ENCODE data around the gene ARHGAP6.

ARHGAP6 gene

DNA sequence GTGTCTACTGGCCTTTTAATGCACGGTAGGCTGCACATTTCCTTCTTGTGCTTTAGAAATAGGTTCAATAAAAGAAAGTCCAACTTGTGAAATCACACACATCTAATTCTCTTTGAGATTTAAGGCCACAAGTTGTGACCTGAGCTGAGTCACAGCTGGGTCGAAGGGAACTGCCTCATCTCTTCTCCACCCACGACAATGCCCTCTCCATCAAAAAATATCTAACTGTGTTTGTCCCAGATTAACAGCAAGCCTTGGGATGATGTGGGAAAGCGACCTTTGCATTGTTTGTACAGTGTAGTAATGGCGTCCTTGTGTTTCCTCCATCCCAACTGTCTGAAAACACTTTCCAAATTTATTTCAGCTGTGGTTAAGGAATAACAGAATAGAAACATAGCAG is 203.6 kb downstream of the ARHGAP6 start:
- peaks cover 4% of the 10 kb centered on the region; the same call in 1 of the 2 replicates for H3K27me3 ChIP-seq (ENCODE audit: control insufficient read depth, insufficient read depth, low read length)
- H3K27ac ChIP-seq (ENCODE audit: low read depth, low read length): no peak overlapping the region
- H3K4me3 ChIP-seq (ENCODE audit: low read depth, low read length): no peak overlapping the region
- no peak overlapping the region for H3K9ac ChIP-seq (ENCODE audit: low read length)
- no peaks in the 10 kb centered on the region for H3K36me3 ChIP-seq (ENCODE audit: control insufficient read depth, insufficient read depth, low read length)
- no peaks in the 10 kb centered on the region for H3K9me3 ChIP-seq (ENCODE audit: control insufficient read depth, insufficient read depth, low read depth, low read length)
- no peaks in the 10 kb centered on the region for H3K4me1 ChIP-seq (ENCODE audit: control insufficient read depth, insufficient read depth, low read length)

DNA sequence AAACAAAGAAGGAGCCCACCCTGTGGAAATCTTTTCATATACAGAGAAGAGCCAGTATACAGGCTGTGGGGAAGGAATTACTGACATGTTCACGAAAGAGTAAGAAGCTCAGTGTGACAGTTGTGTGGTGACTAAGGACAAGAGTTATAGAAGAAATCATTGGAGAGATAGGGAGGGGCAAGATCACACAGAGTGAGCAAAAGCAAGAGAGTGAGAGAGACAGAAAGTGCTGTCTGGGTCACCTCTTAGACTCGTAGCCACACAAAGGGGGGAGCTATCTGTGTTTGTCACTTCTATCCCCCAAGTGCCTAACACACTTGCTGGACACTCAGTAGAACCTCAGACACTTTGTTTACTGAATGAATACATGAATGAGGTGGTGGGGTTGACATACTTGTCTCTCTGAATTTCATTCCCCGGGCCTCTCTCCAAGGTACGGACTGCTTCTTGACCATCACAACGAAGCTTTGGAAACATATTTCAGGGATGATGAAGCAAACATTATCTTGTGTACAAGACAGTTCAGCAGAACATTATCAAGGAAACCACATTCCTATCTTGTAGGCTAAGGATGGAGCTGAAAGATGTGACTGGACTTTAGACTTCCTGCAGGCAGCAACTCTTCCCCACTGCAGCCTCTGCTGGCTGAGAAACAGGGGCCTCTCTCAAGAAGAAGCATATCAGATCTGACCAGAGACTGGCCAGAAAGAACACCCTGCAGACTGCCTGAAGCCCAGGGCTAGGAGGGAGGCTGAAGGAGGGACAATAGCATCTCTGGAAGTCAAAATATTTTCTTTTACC is 204.3 kb downstream of the ARHGAP6 start:
- Histone ChIP-seq H3K4me3 (ENCODE audit: low read depth, low read length) (no peak overlapping the region), H3K27ac (ENCODE audit: low read depth, low read length) (no peak overlapping the region), H3K9me3 (ENCODE audit: control insufficient read depth, insufficient read depth, low read depth, low read length) (no peaks in the 10 kb centered on the region), H3K36me3 (ENCODE audit: control insufficient read depth, insufficient read depth, low read length) (no peaks in the 10 kb centered on the region), H3K9ac (ENCODE audit: low read length) (no peak overlapping the region), H3K4me1 (ENCODE audit: control insufficient read depth, insufficient read depth, low read length) (no peaks in the 10 kb centered on the region), H3K27me3 (ENCODE audit: control insufficient read depth, insufficient read depth, low read length) (peaks cover 4% of the 10 kb centered on the region; the same call in 1 of the 2 replicates)

DNA sequence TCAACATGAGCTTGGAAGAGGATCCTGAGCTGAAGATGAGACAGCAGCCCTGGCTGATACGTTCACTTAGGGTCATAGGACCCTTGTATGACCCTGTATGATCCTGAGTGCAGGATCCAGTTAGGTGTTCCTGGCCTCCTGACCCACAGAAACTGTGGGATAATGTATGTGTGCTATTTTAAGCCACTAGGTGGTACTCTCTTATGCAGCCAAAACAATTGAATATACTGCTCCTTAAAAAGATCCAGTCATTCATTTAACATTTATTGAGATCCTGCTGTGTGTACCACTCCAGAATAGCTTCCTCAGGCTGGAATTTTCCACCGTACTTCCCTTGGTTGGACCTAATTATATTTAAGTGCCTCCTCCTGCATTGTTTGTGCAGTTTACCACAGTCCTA is 205.4 kb downstream of the ARHGAP6 start:
- peaks cover 4% of the 10 kb centered on the region; the same call in 1 of the 2 replicates for H3K27me3 ChIP-seq (ENCODE audit: control insufficient read depth, insufficient read depth, low read length)
- H3K4me1 ChIP-seq (ENCODE audit: control insufficient read depth, insufficient read depth, low read length): no peaks in the 10 kb centered on the region
- no peak overlapping the region for H3K9ac ChIP-seq (ENCODE audit: low read length)
- no peak overlapping the region for H3K27ac ChIP-seq (ENCODE audit: low read depth, low read length)
- H3K36me3 ChIP-seq (ENCODE audit: control insufficient read depth, insufficient read depth, low read length): no peaks in the 10 kb centered on the region
- no peaks in the 10 kb centered on the region for H3K9me3 ChIP-seq (ENCODE audit: control insufficient read depth, insufficient read depth, low read depth, low read length)
- no peak overlapping the region for H3K4me3 ChIP-seq (ENCODE audit: low read depth, low read length)

DNA sequence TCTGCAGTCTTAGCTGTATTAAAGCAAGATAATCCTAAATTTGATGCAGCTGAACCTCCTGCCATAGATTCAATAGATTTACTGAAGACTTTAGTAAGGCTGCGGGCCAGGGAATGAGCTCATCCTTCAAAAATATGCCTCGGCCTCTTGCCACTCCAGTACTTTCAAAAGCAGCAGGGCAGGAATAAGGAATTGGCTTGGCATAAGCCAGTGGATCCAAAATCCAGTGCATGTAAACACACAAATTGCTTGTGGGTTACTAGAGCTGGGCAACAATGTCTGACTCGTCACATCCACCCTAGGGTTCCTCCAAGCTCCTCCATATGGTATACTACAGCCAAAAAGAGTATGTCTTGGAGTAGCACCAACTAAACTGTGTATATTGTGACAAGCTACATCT is 207.6 kb downstream of the ARHGAP6 start:
- H3K36me3 ChIP-seq (ENCODE audit: control insufficient read depth, insufficient read depth, low read length): no peaks in the 10 kb centered on the region
- no peaks in the 10 kb centered on the region for H3K9me3 ChIP-seq (ENCODE audit: control insufficient read depth, insufficient read depth, low read depth, low read length)
- H3K4me3 ChIP-seq (ENCODE audit: low read depth, low read length): no peak overlapping the region
- no peaks in the 10 kb centered on the region for H3K4me1 ChIP-seq (ENCODE audit: control insufficient read depth, insufficient read depth, low read length)
- H3K27ac ChIP-seq (ENCODE audit: low read depth, low read length): no peak overlapping the region
- no peak overlapping the region for H3K9ac ChIP-seq (ENCODE audit: low read length)
- no peaks in the 10 kb centered on the region; the same call in 1 of the 2 replicates for H3K27me3 ChIP-seq (ENCODE audit: control insufficient read depth, insufficient read depth, low read length)

DNA sequence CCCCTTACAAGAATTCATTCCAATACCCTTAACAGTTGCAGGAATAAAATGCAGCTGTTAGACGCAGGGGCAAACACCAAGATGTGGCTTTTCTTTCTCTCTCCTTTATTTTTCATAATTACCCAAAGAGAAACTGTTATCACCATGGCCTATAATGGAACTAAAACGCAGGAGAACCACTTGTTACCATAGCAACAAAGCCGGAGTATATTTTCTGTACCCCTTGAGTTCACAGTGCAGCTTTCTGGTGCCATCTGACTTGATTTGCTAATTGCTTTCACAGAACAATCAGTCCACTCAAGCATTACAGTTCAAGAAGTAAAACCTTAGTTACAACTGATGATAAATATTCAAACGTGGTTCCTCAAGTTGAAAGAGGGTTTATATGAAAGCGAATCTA is 214.6 kb downstream of the ARHGAP6 start:
- H3K4me1 ChIP-seq (ENCODE audit: control insufficient read depth, insufficient read depth, low read length): no peaks in the 10 kb centered on the region
- H3K27ac ChIP-seq (ENCODE audit: low read depth, low read length): no peak overlapping the region
- no peak overlapping the region for H3K4me3 ChIP-seq (ENCODE audit: low read depth, low read length)
- no peak overlapping the region for H3K9ac ChIP-seq (ENCODE audit: low read length)
- H3K36me3 ChIP-seq (ENCODE audit: control insufficient read depth, insufficient read depth, low read length): no peaks in the 10 kb centered on the region
- no peaks in the 10 kb centered on the region for H3K9me3 ChIP-seq (ENCODE audit: control insufficient read depth, insufficient read depth, low read depth, low read length)
- H3K27me3 ChIP-seq (ENCODE audit: control insufficient read depth, insufficient read depth, low read length): peaks cover 3% of the 10 kb centered on the region; the same call in 1 of the 2 replicates

DNA sequence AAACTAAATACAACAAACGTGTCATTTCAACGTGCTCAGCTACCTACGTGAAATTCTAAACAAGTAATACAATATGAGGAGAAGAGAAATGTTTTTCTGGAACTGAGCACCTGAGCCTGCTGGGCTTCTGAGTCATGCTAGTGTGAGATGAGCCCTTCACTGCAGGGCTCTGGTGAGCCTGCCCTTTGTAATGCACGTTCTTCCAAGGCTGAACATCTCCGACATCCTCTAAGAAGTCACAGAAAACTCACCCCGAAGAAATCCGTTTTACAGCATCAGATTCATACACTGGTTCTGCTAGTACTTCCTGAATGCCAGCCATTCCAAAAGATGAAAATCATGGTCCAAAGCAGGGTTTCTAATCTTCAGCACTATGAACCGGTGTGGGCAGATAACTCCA is 215.4 kb downstream of the ARHGAP6 start:
- H3K4me1 ChIP-seq (ENCODE audit: control insufficient read depth, insufficient read depth, low read length): no peaks in the 10 kb centered on the region

DNA sequence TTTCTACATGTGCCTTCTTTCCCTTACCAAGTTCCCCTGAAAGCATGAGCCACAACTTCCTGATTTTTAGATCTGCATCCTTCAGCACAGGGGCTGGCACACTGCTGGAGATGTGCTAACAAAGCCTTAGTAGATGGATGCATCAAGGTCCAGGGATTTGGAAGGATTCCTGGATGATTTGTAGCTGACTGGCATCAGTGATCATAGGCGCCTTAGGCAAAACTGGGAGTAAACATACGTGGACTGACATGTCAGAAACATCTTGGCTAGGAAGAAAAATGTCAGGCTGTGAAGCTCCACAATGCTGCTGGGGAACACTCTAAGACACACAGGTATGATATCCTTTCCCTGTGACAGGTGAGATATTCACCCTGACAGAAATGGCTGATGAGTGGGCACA is 216.1 kb downstream of the ARHGAP6 start:
- Histone ChIP-seq H3K27me3 (ENCODE audit: control insufficient read depth, insufficient read depth, low read length) (peaks cover 3% of the 10 kb centered on the region; the same call in 1 of the 2 replicates), H3K4me1 (ENCODE audit: control insufficient read depth, insufficient read depth, low read length) (no peaks in the 10 kb centered on the region)

More for the DNA sequence above, 215.4 kb downstream of the ARHGAP6 start:
- H3K9ac ChIP-seq (ENCODE audit: low read length): no peak overlapping the region
- no peaks in the 10 kb centered on the region for H3K9me3 ChIP-seq (ENCODE audit: control insufficient read depth, insufficient read depth, low read depth, low read length)
- H3K36me3 ChIP-seq (ENCODE audit: control insufficient read depth, insufficient read depth, low read length): no peaks in the 10 kb centered on the region
- H3K27me3 ChIP-seq (ENCODE audit: control insufficient read depth, insufficient read depth, low read length): peaks cover 3% of the 10 kb centered on the region; the same call in 1 of the 2 replicates
- H3K27ac ChIP-seq (ENCODE audit: low read depth, low read length): no peak overlapping the region
- no peak overlapping the region for H3K4me3 ChIP-seq (ENCODE audit: low read depth, low read length)

DNA sequence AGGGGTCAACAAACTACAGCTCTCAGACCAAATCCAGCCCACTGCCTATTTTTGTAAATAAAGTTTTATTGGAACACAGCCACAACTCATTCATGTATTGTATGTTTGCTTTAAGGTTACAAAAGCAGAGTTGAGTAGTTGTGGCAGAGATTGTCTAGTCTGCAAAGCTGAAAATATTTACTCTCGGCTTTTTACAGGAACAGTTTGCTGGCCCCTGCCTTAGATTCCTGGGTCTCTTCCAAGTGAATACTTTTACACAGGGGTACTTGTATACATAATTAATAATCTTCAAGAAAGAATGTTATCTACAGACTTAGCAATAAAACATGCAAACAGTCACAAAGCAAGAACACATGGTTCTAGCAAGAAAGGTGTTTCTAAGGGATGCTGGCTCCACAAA is 218.3 kb downstream of the ARHGAP6 start:
- no peaks in the 10 kb centered on the region for H3K4me1 ChIP-seq (ENCODE audit: control insufficient read depth, insufficient read depth, low read length)
- H3K4me3 ChIP-seq (ENCODE audit: low read depth, low read length): no peak overlapping the region
- H3K9ac ChIP-seq (ENCODE audit: low read length): no peak overlapping the region
- no peaks in the 10 kb centered on the region for H3K9me3 ChIP-seq (ENCODE audit: control insufficient read depth, insufficient read depth, low read depth, low read length)
- no peak overlapping the region for H3K27ac ChIP-seq (ENCODE audit: low read depth, low read length)
- H3K27me3 ChIP-seq (ENCODE audit: control insufficient read depth, insufficient read depth, low read length): peaks cover 3% of the 10 kb centered on the region; the same call in 1 of the 2 replicates
- H3K36me3 ChIP-seq (ENCODE audit: control insufficient read depth, insufficient read depth, low read length): no peaks in the 10 kb centered on the region

More for the DNA sequence above, 216.1 kb downstream of the ARHGAP6 start:
- Histone ChIP-seq H3K9me3 (ENCODE audit: control insufficient read depth, insufficient read depth, low read depth, low read length) (no peaks in the 10 kb centered on the region), H3K9ac (ENCODE audit: low read length) (no peak overlapping the region), H3K36me3 (ENCODE audit: control insufficient read depth, insufficient read depth, low read length) (no peaks in the 10 kb centered on the region), H3K4me3 (ENCODE audit: low read depth, low read length) (no peak overlapping the region), H3K27ac (ENCODE audit: low read depth, low read length) (no peak overlapping the region)

DNA sequence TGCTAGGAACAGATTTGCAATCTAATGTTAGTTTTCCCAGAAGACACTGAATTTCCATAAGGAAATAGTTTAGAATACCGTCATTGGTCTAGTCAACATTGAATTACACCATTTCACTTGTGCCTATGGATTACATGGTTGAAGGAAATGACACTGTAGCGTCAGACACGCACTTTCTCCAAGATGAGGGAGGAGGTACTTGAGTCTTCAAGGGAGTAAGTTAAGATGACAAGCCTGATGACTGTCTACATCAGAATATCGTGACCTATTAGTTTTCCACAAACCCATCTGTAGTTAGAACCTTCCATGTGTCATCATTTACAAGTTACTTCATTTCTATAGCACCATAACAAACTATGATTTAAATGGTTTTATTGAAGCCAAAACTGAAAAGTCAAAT is 218.8 kb downstream of the ARHGAP6 start:
- H3K4me1 ChIP-seq (ENCODE audit: control insufficient read depth, insufficient read depth, low read length): no peaks in the 10 kb centered on the region
- no peak overlapping the region for H3K9ac ChIP-seq (ENCODE audit: low read length)
- no peak overlapping the region for H3K4me3 ChIP-seq (ENCODE audit: low read depth, low read length)
- H3K27me3 ChIP-seq (ENCODE audit: control insufficient read depth, insufficient read depth, low read length): peaks cover 3% of the 10 kb centered on the region; the same call in 1 of the 2 replicates
- H3K27ac ChIP-seq (ENCODE audit: low read depth, low read length): no peak overlapping the region
- no peaks in the 10 kb centered on the region for H3K9me3 ChIP-seq (ENCODE audit: control insufficient read depth, insufficient read depth, low read depth, low read length)
- H3K36me3 ChIP-seq (ENCODE audit: control insufficient read depth, insufficient read depth, low read length): no peaks in the 10 kb centered on the region

DNA sequence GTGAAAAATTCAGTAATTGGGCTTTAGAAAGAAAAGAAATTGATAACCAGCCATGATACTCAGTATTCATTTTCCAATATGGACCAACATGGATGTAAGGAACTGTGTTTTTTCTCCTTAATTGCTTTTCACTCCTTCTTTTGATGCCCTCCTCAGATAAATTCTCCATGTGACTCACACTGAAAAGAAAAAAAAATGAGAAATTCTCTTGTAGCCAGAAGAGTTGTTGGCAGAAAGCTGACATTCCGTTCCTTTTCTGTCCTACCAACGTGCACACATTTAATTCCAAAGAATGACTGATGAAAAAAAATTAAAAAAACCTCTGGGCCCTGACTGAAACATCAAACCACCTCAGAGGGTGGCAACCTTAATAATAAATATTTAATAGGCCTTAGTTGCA is 219.4 kb downstream of the ARHGAP6 start:
- Histone ChIP-seq H3K9me3 (ENCODE audit: control insufficient read depth, insufficient read depth, low read depth, low read length) (no peaks in the 10 kb centered on the region), H3K27me3 (ENCODE audit: control insufficient read depth, insufficient read depth, low read length) (peaks cover 3% of the 10 kb centered on the region; the same call in 1 of the 2 replicates), H3K9ac (ENCODE audit: low read length) (no peak overlapping the region), H3K4me3 (ENCODE audit: low read depth, low read length) (no peak overlapping the region), H3K27ac (ENCODE audit: low read depth, low read length) (no peak overlapping the region), H3K4me1 (ENCODE audit: control insufficient read depth, insufficient read depth, low read length) (no peaks in the 10 kb centered on the region), H3K36me3 (ENCODE audit: control insufficient read depth, insufficient read depth, low read length) (no peaks in the 10 kb centered on the region)

DNA sequence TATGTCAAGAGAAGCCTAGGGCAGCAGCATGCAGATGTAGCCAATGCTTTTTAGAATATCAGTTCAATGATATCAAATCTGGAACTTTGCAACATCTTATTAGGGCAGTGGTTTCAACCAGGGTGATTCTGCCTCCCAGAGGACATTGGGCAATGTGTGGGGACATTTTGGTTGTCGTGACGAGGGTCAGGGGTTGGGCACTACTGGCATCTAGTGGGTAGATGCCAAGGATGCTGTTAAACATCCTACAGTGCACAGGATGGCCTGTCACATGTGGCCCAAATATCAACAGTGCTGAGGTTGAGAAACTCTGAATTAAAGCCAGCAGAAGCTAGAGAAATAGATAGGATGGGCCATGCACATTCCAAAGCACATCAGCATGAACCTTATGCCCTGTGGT is 220.2 kb downstream of the ARHGAP6 start:
- H3K9me3 ChIP-seq (ENCODE audit: control insufficient read depth, insufficient read depth, low read depth, low read length): no peaks in the 10 kb centered on the region
- no peaks in the 10 kb centered on the region for H3K4me1 ChIP-seq (ENCODE audit: control insufficient read depth, insufficient read depth, low read length)
- no peak overlapping the region for H3K4me3 ChIP-seq (ENCODE audit: low read depth, low read length)
- no peaks in the 10 kb centered on the region; the same call in 1 of the 2 replicates for H3K27me3 ChIP-seq (ENCODE audit: control insufficient read depth, insufficient read depth, low read length)
- H3K27ac ChIP-seq (ENCODE audit: low read depth, low read length): no peak overlapping the region
- no peak overlapping the region for H3K9ac ChIP-seq (ENCODE audit: low read length)
- H3K36me3 ChIP-seq (ENCODE audit: control insufficient read depth, insufficient read depth, low read length): no peaks in the 10 kb centered on the region
